B cell (primary cell): Measurements from ENCODE around the gene MSLN.

Experiments used
- EZH2 ChIP-seq: IDR thresholded peaks from 2 replicates; pipeline ENCODE4 v1.6.1; 2012; ENCODE audit warnings: borderline replicate concordance, low read depth, mild to moderate bottlenecking, moderate library complexity, low read length; ENCODE audit not compliant: insufficient read depth, poor library complexity, severe bottlenecking
- TF ChIP-seq, protein P1 (sequence below): fragments of 200-600 bp; IDR thresholded peaks from one replicate; pipeline ENCODE4 v1.8.0; 2022; ENCODE audit warnings: antibody characterized with exemption, mild to moderate bottlenecking

DNA sequence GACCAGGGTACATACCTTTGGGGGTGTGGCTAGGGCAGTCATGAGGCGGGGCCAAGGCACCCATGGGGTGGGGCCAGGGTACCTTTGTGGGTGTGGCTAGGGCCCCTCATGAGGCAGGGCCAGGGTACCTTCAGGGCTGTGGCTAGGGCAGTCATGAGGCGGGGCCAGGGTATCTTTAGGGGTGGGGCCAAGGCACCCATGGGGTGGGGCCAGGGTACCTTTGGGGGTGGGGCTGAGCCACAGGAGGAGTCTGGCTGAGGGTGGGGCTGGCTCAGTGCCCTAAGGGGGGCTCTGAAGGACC lies 36.5 kb downstream of the MSLN start:
- TF ChIP-seq, protein P1, sequence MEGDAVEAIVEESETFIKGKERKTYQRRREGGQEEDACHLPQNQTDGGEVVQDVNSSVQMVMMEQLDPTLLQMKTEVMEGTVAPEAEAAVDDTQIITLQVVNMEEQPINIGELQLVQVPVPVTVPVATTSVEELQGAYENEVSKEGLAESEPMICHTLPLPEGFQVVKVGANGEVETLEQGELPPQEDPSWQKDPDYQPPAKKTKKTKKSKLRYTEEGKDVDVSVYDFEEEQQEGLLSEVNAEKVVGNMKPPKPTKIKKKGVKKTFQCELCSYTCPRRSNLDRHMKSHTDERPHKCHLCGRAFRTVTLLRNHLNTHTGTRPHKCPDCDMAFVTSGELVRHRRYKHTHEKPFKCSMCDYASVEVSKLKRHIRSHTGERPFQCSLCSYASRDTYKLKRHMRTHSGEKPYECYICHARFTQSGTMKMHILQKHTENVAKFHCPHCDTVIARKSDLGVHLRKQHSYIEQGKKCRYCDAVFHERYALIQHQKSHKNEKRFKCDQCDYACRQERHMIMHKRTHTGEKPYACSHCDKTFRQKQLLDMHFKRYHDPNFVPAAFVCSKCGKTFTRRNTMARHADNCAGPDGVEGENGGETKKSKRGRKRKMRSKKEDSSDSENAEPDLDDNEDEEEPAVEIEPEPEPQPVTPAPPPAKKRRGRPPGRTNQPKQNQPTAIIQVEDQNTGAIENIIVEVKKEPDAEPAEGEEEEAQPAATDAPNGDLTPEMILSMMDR = no peak
- TF ChIP-seq EZH2 = no peak
